Activated gamma-delta T cell treated with Interleukin-2 at 50 U/mL for 16 hours (primary cell): ENCODE results near the gene TAAR2.
"Not testable (repeated sequence)": the region's sequence is repeated elsewhere in the genome, so short reads cannot be mapped to it uniquely, and the experiment has no call there.

Source experiments
- DNase-seq: peaks from one replicate; pipeline ENCODE4 v3.0.0-alpha.2; 2020

Gene TAAR2, protein sequence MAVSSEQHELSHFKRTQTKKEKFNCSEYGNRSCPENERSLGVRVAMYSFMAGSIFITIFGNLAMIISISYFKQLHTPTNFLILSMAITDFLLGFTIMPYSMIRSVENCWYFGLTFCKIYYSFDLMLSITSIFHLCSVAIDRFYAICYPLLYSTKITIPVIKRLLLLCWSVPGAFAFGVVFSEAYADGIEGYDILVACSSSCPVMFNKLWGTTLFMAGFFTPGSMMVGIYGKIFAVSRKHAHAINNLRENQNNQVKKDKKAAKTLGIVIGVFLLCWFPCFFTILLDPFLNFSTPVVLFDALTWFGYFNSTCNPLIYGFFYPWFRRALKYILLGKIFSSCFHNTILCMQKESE

DNA sequence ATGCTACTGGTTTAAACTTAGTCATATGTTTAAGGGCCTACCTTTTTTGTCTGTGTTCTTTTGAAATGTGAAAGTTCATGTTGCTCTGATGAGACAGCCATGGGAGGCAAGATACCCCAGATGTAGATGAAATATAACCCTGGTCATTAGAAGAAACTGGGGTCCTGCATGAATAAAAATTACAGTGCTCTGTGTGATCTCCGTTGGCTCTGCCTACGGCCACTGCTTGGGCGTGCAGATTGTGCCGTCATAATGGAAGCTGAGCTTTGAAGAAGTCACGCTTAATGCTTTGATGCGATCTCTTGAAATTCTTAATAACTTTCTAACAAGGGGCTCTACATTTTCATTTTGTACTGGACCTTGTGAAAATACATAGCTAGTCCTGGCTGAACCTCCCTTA is at the start of gene TAAR2:
TSS of gene TAAR2 (minus strand) at position 101 of the 400 bp plus-strand sequence. CDS start at position 101, 0 bp downstream.
- no peak for DNase-seq

DNA sequence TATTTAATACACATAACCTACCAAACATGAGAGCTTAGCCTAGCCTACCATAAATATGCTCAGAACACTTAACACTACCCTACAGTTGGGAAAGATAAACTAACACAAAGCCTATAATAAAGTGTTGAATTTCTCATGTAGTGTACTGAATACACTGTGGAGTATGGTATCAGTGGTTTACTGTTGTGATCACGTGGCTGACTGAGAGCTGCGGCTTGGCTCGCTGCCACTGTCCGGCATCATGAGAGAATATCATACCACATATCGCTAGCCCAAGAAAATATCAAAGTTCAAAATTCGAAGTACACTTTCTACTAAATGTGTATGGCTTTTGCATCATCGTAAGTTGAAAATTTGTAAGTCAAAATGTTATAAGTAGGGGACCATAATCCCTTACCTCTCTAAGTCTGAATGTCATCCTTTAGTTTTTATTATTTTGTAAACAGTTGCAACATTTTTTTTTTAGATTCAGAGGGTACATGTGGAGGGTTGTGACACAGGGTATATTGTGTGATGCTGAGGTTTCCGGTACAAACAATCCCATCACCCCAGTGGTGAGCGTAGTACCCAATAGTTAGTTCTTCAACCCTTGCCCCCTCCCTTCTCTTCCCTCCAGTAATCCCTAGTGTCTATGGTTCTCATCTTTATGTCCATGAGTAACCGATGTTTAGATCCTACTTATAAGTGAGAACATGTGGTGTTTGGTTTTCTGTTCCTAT is 49.5 kb upstream of the TAAR2 start:
- no peak for DNase-seq

DNA sequence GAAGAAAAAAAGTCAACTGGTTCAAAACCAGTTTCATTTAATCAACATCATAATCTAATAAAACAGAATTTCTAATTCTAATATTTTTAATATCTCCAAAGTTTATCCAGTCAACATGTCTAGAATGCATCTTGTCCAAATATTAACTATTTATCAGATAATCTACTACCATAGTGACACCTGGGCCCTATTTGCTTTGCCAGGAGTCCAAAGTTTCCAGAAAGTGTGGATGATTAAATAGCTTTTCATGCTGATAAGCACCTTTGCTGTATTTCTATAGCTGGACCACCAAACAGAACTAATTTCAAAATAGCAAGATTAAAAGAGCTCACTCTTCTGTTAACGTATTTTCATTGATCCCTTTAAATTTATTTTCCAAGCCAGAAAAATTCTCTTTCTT is 47.2 kb upstream of the TAAR2 start:
- DNase-seq, result no peak

DNA sequence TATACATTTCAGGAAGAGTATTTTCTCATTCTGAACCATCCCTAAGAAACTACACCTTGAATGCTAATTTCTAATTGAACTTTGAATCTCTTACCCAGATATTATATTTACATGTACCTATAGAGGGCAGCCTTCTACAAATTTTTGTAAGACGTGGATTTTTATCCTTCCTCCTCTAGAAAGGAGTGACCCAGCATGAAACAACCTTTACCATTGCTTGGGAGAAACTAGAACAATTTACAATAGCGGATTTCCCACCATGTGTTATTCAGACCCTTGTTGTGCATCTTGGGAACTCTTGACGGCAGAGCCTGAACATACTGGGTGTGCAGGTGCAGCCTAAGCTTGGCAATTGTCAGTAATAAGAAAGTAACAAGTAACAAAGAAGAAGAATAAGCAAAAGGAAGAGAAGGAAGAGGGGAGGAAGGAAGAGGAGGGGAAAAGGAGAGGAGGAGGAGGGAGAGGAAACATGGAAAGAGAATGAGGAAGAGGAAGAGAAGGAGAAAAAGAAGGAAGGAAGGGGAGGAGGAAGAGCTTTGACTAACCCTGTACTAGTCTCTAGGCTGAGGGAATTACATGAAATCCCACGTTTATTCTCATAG is 45.7 kb upstream of the TAAR2 start:
- DNase-seq, result no peak

DNA sequence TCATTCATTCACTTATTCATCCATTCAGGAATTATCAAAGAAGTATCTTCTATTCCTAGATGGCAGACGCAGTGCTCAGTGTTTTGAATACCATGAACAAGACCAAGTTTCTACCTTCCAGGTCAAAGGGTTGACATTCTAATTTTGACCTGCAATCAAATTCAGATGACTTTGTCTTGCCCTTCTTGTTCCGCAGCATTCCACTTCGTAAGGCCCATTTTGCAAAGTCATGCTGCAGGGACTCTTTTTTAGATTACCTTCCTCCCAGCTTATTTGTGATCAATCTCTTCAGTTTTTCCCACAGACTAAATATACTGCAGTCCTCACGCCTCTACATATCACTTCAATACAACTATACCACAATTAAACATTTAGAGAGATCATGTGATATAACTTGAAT is 42.0 kb upstream of the TAAR2 start:
- DNase-seq, result no peak

DNA sequence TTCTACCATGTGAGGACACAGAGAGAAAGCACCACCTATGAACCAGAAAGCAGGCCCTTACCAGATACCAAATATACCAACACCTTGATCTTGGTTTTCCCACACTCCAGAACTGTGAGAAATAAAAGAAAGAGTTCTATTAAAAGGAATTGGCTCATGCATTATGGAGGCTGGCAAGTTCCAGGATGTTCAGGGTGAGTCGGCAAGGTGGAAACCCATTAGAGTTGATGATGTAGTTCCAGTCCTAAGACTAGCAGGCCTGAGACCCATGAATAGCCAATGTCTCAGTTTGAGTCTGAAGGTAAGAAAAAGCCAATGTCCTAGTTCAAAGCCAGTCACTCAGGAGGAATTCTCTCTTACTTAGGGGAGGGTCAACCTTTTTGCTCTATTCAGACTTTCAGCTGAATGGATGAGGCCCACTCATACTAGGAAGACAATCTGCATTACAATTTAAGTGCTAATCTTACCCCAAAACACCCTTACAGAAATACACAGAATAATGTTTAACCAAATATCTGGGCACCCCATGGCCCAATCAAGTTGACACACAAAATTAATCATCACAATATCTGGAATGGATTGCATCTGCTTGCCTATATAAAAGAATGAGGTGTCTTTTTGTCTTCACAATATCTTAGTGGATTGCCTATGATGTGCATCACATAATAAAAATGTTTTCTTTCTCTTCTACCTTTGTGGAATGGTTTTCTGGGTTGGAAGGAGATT is 40.4 kb upstream of the TAAR2 start:
- no peak for DNase-seq

DNA sequence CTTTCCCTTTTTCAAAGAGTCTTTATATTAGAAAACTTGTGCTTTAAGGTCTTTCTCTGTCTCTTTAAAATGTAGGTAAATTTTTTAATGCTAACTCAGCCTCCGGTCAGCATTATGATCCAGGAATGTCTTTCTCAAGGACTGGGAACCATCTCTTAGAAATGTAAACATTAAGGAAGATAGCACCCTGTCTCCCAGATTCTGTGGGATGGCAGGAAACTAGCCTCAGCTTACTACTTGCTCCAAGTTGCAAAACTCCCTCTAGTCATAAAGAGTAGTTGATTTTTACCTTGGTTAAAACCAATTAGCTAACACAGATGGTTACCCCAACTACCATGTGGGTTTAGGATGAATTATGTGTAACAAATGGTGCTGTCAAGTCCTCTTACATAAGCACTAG is 39.6 kb upstream of the TAAR2 start:
- no peak for DNase-seq

DNA sequence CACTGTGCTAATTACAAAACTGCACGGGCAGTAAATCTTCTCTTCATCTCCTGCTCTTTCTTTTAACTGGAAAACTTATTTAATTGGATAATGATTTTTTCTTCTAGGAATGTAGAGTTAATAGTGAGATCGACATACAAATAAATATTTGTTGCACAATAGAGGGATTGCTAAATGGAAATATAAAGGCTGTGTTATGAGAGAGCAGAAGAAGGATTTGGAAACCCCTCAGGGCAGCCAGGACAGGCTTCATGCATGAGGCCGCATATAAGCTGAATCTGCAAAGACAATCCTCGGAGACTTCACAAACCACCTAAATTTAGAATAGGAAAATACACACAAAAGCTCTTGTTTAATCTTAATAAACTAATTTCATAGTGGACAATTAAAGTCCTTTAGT is 37.8 kb upstream of the TAAR2 start:
- no peak for DNase-seq

DNA sequence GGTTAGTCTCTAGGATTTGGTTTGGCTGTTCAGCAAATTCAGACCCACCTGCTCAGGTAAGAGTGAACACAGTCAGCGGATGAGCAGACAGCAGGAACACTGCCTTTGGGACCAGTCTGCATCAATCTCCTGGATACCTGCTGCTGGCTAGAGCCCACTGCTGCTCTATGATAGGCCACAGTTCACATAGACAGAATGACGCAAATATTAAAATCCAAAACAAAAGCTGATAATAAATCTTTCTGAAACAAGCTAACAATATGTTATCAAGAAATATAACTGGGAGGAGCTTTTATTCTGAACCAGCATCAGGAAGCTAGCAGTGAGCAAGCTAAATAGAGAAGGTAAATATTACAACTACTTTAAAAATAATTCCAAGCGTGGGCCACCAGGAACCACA is 35.0 kb upstream of the TAAR2 start, which contains the start of gene TAAR1:
TSS of gene TAAR1 (minus strand) at position 101 of the 400 bp plus-strand sequence. CDS start 13,179 bp downstream, outside the sequence.
- no peak for DNase-seq

DNA sequence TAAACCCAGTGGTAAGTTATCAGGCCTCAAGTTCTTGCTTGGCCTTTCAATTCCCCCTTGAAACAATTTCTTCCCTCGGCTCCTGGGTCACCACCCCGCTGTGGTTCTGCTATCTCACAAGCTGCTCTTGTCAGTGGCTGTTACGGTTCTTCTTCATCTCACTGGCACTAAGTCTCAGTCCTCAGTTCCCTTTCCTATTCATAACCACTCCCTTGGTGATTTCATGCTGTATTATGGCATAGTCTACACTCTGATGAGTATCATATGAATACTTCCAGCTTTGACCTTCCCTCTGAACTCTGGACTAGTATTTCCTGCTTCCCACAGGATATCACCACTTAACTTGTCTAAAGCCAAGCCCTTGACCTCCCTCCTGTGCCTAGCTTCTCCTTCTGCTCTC is 27.0 kb upstream of the TAAR2 start:
- no peak for DNase-seq

DNA sequence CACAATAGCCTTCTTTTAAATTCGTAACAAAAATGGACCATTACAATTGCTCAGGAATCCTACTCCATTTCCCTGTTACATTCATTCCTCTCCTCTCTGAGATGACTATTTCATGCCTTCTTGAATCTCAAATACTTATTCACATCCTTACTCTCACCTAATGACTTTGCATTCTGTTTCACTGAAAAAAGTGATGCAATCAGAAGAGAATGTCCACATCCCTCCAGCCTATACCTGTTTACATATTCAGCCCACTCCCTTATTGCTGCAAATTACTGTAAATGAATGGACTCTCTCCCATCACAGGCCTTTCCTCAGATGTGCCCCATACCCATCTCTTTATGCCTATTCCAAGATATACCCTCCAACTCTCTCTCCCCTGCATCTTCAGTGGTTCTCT is 26.4 kb upstream of the TAAR2 start:
- DNase-seq, result no peak

DNA sequence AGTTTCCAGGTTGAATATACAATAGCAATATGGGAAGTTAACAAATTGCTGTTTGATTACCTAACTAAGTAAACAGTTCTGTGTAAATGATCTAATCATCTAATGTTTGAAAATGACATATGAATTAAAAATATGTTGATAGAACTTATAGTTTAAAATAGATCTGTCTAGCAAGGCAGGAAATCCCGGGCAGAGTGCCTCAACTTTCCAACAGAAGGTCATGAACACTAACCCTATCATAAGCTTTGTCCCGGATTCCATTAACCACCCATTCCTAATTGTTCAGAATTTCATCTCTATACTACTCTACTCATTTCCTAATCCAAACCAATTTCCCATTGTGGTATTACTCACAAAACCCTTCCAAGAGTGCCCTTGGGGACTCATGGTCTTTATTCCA is 24.8 kb upstream of the TAAR2 start:
- DNase-seq, result no peak

DNA sequence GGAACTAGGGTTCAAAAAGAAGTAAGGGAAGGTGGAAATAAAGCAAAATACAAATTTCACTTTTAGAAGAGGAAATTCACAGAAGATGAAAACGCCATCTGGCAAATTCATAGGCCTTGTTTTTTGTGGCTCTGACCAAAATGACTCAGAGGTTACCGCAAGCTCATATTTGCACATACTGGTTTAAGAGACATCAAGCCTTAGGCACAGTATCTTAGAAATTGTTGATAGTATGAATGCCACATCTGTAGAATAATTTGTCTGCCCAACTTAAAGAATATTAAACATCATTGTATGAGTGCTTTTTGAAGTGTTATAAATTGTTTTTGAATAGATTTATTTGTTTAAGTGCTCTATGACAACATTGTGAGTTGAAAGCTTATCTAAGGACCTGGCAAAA is 24.3 kb upstream of the TAAR2 start:
- peak; percentile 5 for DNase-seq

DNA sequence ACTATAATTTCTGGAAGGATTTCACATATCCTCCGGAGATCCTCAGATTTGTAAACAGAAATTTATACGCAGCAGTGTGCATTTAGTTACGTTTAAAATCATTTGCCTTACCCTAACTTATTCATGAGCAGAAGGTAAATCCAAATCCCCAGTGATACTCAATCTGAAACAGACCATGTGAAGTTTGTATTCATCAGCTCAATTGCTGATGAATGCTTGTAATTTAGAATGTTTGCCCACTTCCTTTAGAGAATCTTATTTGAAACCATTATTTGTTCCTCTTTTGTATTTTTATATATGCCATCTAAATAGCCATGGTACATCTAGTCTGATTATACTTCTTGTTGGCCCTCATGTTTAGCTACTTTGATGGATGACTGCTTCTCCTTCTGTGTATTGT is 19.5 kb upstream of the TAAR2 start:
- no peak for DNase-seq

DNA sequence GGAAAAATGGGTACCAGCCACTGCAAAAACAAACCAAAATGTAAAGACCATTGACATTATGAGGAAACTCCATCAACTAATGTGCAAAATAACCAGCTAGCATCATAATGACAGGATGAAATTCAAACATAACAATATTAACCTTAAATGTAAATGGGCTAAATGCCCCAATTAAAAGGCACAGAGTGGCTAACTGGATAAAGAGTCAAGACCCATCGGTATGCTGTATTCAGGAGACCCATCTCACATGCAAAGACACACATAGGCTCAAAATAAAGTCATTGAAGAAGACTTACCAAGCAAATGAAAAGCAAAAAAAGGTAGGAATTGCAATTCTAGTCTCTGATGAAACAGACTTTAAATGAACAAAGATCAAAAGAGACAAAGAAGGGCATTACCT is 13.1 kb upstream of the TAAR2 start:
- not testable (repeated sequence) for DNase-seq

DNA sequence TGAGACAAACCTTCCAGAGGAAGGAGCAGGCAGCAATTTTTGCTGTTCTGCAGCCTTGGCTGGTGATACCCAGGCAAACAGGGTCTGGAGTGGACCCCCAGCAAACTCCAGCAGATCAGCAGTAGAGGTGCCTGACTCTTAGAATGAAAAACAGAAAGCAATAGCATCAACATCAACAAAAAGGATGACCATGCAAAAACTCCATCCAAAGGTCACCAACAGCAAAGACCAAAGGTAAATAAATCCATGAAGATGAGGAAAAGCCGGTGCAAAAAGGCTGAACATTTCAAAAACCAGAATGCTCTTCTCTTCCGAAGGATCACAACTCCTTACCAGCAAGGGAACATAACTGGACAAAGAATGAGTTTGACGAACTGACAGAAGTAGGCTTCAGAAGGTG is 11.8 kb upstream of the TAAR2 start:
- not testable (repeated sequence) for DNase-seq

DNA sequence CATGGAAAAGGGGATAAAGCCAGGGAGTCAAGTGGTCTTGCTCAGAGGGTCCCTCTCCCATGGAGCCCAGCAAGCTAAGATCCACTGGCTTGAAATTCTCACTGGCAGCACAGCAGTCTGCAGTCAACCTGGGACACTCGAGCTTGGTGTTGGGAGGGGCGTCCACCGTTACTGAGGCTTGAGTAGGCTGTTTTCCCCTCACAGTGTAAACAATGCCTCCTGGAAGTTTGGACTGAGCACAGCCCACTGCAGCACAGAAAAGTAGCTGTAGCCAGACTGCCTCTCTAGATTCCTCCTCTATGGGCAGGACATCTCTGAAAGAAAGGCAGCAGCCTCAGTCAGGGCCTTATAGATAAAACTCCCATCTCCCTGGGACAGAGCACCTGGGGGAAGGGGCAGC is 11.2 kb upstream of the TAAR2 start:
- DNase-seq, result not testable (repeated sequence)

DNA sequence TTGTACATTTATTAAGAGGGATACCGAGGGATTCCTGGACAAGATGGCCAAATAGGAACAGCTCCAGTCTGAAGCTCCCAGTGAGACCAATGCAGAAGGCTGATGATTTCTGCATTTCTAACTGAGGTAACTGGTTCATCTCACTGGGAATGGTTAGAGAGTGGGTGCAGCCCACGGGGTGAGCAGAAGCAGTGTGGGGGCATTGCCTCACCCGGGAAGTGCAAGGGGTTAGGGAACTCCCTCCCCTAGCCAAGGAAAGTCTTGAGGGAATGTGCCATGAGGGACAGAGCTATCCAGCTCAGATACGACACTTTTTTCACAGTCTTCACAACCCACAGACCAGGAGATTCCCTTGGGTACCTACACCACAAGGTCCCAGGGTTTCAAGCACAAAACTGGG is 10.7 kb upstream of the TAAR2 start:
- DNase-seq, result no peak

DNA sequence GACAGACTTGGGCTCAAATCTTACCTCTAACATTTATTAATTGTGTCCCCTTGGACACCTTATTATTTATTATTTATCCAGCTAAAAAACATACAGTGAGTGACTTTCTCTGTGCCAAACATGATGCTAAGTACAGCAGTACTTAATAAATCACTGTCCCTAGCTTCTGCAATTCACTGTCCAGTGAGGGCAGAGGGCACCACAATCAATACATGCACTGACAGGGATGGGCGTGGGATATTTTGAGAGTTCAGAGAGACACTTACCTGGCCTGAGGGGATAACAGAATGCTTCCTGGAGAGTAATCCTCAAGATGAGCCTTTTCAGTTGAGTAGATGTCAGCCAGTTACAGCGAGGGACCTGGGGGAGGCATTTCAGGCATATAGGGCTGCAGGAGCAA is 9.3 kb upstream of the TAAR2 start:
- no peak for DNase-seq

DNA sequence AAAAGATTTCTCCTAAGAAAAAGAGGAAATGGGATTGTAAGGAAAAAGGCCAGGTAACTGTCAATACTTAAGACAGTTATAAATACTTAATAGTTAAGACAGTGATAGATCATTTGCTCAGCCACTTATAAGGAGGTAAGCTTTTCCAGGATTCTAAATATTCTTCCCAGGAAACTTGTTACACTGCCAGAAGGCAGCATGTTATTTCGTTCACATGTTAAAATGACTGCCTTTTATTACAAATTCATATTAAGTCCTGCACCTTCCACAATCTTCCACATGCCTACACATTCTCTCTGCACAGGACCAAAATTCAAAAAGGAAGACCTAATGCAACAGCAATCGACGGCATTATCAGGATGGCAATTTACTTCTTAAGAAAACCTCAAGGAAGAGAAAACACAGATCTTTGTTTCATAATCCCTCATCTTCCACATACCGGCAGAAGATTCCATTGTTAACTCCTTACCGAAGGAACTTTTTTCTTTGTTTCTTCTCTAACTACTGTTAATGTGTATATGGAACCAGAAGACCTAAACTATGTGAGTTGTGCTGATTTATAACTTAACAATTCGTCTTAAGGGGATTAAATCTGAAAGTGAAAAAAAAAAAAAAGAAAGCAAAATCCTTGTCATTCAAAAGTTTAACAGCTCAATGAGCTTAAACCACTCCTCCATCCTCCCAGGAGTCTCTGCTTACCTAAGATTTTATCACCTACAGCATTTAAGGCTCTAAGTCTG is 799 bp downstream of the TAAR2 start:
- DNase-seq, result no peak

DNA sequence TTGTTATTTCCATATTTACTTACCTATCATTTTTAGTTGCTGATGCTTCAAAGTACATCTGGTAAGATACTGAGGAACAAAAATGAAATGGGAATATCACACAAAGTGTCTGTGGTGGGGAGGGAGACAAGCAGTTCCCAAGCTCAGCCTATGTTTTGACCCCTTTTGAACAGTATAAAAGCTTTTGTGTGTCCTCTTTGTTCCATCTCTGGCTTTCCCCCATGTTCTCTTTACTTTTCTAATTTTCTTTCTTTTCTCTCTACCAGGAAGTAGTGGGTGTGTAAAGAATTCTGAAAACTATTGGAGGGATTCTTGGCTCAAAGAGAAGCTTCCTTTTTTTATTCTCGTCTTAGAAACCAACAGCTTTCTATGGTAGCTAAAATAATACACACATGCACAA is 7.4 kb downstream of the TAAR2 start:
- no peak for DNase-seq

DNA sequence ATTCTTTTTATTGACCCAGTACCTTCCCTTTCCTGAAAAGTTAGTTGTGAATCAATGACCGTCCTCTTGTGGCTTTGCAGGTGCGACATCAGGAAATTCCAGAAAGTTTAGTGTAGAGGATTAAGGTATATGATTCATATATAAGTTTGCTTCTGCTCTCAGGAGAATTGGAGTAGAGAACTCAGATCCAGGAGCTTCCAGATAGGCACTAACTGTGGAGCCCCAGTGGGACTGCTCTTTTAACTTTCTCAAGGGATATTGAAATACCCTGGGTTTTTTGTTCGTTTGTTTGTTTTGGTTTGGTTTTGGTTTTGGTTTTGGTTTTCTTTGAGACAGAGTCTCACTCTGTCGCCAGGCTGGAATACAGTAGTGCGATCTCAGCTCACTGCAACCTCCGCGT is 9.5 kb downstream of the TAAR2 start:
- no peak for DNase-seq
